ENCODE results near the gene DDX42. TPM values are rescaled to one million over a fixed set of nuclear protein-coding genes. Genes with fewer than 3 reads are reported as not detected.

The DDX42 gene
- total RNA-seq, 1 donor from 2014 or later, result 125 TPM

DNA sequence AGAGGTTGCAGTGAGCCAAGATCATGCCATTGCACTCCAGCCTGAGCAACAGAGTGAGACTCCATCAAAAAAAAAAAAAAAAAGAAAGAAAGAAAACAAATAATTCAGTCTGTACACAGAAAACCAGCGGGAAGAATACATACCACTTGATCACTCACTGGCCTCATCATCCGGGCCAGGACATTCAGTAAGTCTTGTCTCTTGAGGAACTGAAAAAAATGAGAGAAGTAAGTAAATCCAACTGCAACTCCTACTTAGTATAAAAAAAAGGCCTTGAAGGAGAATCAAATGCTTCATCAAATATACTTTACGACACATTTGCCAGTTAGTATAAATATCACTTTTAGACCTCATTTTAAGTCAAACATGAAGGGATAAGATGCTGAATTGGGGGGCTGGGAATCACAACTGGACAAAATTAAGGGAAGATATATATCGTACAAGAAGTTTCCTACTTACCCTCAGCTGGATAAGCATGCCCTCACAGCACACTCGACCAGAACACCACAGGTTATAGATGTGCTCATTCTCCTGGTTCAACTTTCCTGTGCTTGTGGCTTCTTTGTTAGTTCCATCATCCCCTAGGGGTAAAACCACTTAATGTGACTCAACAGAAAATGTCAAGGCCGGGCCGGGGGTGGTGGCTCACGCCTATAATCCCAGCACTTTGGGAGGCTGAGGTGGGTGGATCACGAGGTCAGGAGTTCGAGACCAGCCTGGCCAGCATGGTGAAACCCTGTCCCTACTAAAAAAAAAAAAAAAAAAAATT is 13.0 kb upstream of the DDX42 start:
- DNase-seq (ENCODE audit: low read depth), result no peak
- H3K9me3 Mint-ChIP-seq (ENCODE audit: unreplicated experiment), result no peaks in the 10 kb centered on the region
- H3K36me3 Mint-ChIP-seq (ENCODE audit: low read depth, unreplicated experiment), result peaks cover 19% of the 10 kb centered on the region
- no peak overlapping the region for H3K4me3 Mint-ChIP-seq (ENCODE audit: unreplicated experiment)
- H3K4me3 ChIP-seq (ENCODE audit: insufficient read depth, low read depth, low read length), result no peak overlapping the region
- H3K4me1 Mint-ChIP-seq (ENCODE audit: low read depth, unreplicated experiment), result peaks cover 4% of the 10 kb centered on the region
- no peaks in the 10 kb centered on the region for H3K9me3 ChIP-seq (ENCODE audit: insufficient read depth, low read depth, low read length)
- H2AFZ ChIP-seq (ENCODE audit: low read depth, low read length), result no peak overlapping the region
- TF ChIP-seq, protein P1, sequence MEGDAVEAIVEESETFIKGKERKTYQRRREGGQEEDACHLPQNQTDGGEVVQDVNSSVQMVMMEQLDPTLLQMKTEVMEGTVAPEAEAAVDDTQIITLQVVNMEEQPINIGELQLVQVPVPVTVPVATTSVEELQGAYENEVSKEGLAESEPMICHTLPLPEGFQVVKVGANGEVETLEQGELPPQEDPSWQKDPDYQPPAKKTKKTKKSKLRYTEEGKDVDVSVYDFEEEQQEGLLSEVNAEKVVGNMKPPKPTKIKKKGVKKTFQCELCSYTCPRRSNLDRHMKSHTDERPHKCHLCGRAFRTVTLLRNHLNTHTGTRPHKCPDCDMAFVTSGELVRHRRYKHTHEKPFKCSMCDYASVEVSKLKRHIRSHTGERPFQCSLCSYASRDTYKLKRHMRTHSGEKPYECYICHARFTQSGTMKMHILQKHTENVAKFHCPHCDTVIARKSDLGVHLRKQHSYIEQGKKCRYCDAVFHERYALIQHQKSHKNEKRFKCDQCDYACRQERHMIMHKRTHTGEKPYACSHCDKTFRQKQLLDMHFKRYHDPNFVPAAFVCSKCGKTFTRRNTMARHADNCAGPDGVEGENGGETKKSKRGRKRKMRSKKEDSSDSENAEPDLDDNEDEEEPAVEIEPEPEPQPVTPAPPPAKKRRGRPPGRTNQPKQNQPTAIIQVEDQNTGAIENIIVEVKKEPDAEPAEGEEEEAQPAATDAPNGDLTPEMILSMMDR (IDR thresholded peaks at IDR 0.05; ENCODE audit: insufficient read depth, low read depth, low read length), result no peak
- TF ChIP-seq EZH2 (IDR thresholded peaks at IDR 0.05; ENCODE audit: insufficient read depth, low read length), result no peak
- H4K20me1 ChIP-seq (ENCODE audit: insufficient read depth, low read length), result peaks cover 24% of the 10 kb centered on the region
- H3K27ac Mint-ChIP-seq (ENCODE audit: unreplicated experiment), result no peak overlapping the region
- H3K79me2 ChIP-seq (ENCODE audit: insufficient read depth, low read length), result peaks cover 22% of the 10 kb centered on the region
- no peak for FAIRE-seq
- no peaks in the 10 kb centered on the region for H3K4me1 ChIP-seq (ENCODE audit: insufficient read depth, low read length)
- peaks cover 60% of the 10 kb centered on the region for H3K36me3 ChIP-seq (ENCODE audit: insufficient read depth, low read length)
- H3K27ac ChIP-seq (ENCODE audit: low read depth, low read length), result no peak overlapping the region
- no peaks in the 10 kb centered on the region for H3K27me3 ChIP-seq (ENCODE audit: insufficient read depth, low read length)
- H3K9ac ChIP-seq (ENCODE audit: low read length), result no peak overlapping the region
- no peak overlapping the region for H3K4me2 ChIP-seq (ENCODE audit: low read length)
- no peaks in the 10 kb centered on the region for H3K27me3 Mint-ChIP-seq (ENCODE audit: low read depth, unreplicated experiment)

- no peak for FAIRE-seq
These were observed 11.6 kb upstream of the DDX42 start for GRCh38 chr17:63762161-63763078.

More at GRCh38 chr17:63762161-63763078, 11.6 kb upstream of the DDX42 start:
- no peak overlapping the region for H3K9ac ChIP-seq (ENCODE audit: low read length)
- H3K9me3 ChIP-seq (ENCODE audit: insufficient read depth, low read depth, low read length), result no peaks in the 10 kb centered on the region
- no peak overlapping the region for H3K27ac Mint-ChIP-seq (ENCODE audit: unreplicated experiment)
- peak overlapping the region; percentile 40 for H3K4me3 Mint-ChIP-seq (ENCODE audit: unreplicated experiment)
- no peak overlapping the region for H3K27ac ChIP-seq (ENCODE audit: low read depth, low read length)
- H3K9me3 Mint-ChIP-seq (ENCODE audit: unreplicated experiment), result no peaks in the 10 kb centered on the region
- H3K4me1 ChIP-seq (ENCODE audit: insufficient read depth, low read length), result no peaks in the 10 kb centered on the region
- no peaks in the 10 kb centered on the region for H3K27me3 ChIP-seq (ENCODE audit: insufficient read depth, low read length)
- peaks cover 19% of the 10 kb centered on the region for H3K36me3 Mint-ChIP-seq (ENCODE audit: low read depth, unreplicated experiment)
- peaks cover 33% of the 10 kb centered on the region for H3K79me2 ChIP-seq (ENCODE audit: insufficient read depth, low read length)
- H3K36me3 ChIP-seq (ENCODE audit: insufficient read depth, low read length), result peaks cover 47% of the 10 kb centered on the region
- peaks cover 39% of the 10 kb centered on the region for H4K20me1 ChIP-seq (ENCODE audit: insufficient read depth, low read length)
- H3K4me3 ChIP-seq (ENCODE audit: insufficient read depth, low read depth, low read length), result no peak overlapping the region
- no peak for DNase-seq (ENCODE audit: low read depth)
- H2AFZ ChIP-seq (ENCODE audit: low read depth, low read length), result no peak overlapping the region
- peaks cover 4% of the 10 kb centered on the region for H3K4me1 Mint-ChIP-seq (ENCODE audit: low read depth, unreplicated experiment)
- H3K4me2 ChIP-seq (ENCODE audit: low read length), result no peak overlapping the region
- no peaks in the 10 kb centered on the region for H3K27me3 Mint-ChIP-seq (ENCODE audit: low read depth, unreplicated experiment)
- TF ChIP-seq, protein P1 (IDR thresholded peaks at IDR 0.05; ENCODE audit: insufficient read depth, low read depth, low read length), result no peak
- TF ChIP-seq EZH2 (IDR thresholded peaks at IDR 0.05; ENCODE audit: insufficient read depth, low read length), result no peak
